Mammary epithelial cell (primary cell): Measurements from ENCODE around the gene CPNE4.

ENCODE experiments used
- EZH2 ChIP-seq: IDR thresholded peaks from 2 replicates; pipeline ENCODE4 v1.6.1; 2012; ENCODE audit warnings: low read length, inconsistent platforms, borderline replicate concordance
- TF ChIP-seq, protein P1 (sequence below), 2 donors: IDR thresholded peaks in 1 of 2; conservative IDR thresholded peaks in 1 of 2; 2 replicates each; pipeline ENCODE4 v1.5.1; 2011 to 2012; ENCODE audit warnings: inconsistent platforms in 2 of 2, low read length in 2 of 2, mild to moderate bottlenecking in 2 of 2, control low read depth in 1 of 2, low read depth in 1 of 2; ENCODE audit not compliant: insufficient read depth in 1 of 2; ENCODE audit errors: extremely low read depth in 1 of 2

DNA sequence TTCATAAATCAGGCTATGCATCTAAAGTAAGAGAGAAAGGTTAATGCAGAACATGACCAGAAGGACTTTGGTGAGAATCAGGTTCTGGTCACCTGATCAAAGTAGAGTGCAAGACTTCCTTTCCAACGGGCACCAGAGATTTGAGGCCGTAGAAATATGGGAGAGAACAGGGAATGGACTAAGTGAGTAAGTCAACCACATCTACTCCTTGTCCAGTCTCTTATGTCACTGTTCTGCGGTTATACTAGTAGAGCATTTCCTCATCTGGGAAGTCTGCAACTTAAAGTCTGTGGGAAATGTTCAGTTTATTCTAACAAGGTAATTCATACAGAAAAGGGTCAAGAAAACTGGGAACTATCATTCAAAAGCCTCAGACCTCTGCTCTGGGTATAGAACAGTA lies 232.8 kb downstream of the CPNE4 start:
- TF ChIP-seq, protein P1, sequence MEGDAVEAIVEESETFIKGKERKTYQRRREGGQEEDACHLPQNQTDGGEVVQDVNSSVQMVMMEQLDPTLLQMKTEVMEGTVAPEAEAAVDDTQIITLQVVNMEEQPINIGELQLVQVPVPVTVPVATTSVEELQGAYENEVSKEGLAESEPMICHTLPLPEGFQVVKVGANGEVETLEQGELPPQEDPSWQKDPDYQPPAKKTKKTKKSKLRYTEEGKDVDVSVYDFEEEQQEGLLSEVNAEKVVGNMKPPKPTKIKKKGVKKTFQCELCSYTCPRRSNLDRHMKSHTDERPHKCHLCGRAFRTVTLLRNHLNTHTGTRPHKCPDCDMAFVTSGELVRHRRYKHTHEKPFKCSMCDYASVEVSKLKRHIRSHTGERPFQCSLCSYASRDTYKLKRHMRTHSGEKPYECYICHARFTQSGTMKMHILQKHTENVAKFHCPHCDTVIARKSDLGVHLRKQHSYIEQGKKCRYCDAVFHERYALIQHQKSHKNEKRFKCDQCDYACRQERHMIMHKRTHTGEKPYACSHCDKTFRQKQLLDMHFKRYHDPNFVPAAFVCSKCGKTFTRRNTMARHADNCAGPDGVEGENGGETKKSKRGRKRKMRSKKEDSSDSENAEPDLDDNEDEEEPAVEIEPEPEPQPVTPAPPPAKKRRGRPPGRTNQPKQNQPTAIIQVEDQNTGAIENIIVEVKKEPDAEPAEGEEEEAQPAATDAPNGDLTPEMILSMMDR (conservative IDR thresholded peaks at IDR 0.05 in 1 of 2, IDR thresholded peaks at IDR 0.05 in 1 of 2; ENCODE audit: extremely low read depth in 1 of 2, insufficient read depth in 1 of 2, low read depth in 1 of 2, low read length in 2 of 2), result no peak
- no peak for TF ChIP-seq EZH2
